Body of pancreas (tissue), 4 donors: ENCODE data around the gene TMEM135.

Experiments used
- CTCF ChIP-seq, 7 experiments: fragments of 450-650 bp in 4 of 7; fragments of 200-600 bp in 3 of 7; sonication (generic) in 3 of 7; IDR thresholded peaks; one replicate each; pipeline ENCODE4 v1.5.1; 2016 to 2019; ENCODE audit warnings: antibody characterized with exemption in 7 of 7
- POLR2A ChIP-seq, 3 donors: fragments of 450-650 bp; IDR thresholded peaks; one replicate each; pipeline ENCODE4 v1.6.1; 2016; ENCODE audit warnings: antibody characterized with exemption in 3 of 3, mild to moderate bottlenecking in 2 of 3

GRCh38 chr11:87193756-87194470 is 156.2 kb downstream of the TMEM135 start:
- TF ChIP-seq CTCF (IDR thresholded peaks at IDR 0.05) (no peak), POLR2A (IDR thresholded peaks at IDR 0.05) (no peak)
